ENCODE data around the gene PCDH9.

GRCh38 chr13:67122251-67122650 lies 107.9 kb downstream of the PCDH9 start:
- no peak for TF ChIP-seq CTCF (IDR thresholded peaks at IDR 0.05)
- no peak for TF ChIP-seq POLR2A (IDR thresholded peaks at IDR 0.05)
- no peak for TF ChIP-seq EP300 (IDR thresholded peaks at IDR 0.05; ENCODE audit: low read depth)
- TF ChIP-seq POLR2AphosphoS5 (IDR thresholded peaks at IDR 0.05): no peak
